T-helper 2 cell treated with Interferon-gamma antibody and Interleukin-4, amounts not matched to agents 5 μg/mL and 100 μg/mL, for 36 hours (primary cell): Measurements from ENCODE around the gene NADK.
A peak's percentile ranks its signal among the peaks of the same experiment; 100 is the strongest.
"Not testable (repeated sequence)": the region's sequence is repeated elsewhere in the genome, so short reads cannot be mapped to it uniquely, and the experiment has no call there.

Experiments
- DNase-seq: peaks from one replicate; pipeline ENCODE4 v3.0.0; 2021; ENCODE audit warnings: low spot score
- H3K27ac Mint-ChIP-seq: one replicate; pipeline ENCODE4 v1.8.0; 2021; ENCODE audit warnings: mild to moderate bottlenecking, mixed read lengths
- H3K27me3 Mint-ChIP-seq: one replicate; pipeline ENCODE4 v1.8.0; 2021; ENCODE audit warnings: low read depth, mixed read lengths
- H3K36me3 Mint-ChIP-seq: one replicate; pipeline ENCODE4 v1.8.0; 2021; ENCODE audit warnings: low read depth, mixed read lengths
- H3K4me1 Mint-ChIP-seq: one replicate; pipeline ENCODE4 v1.8.0; 2021; ENCODE audit warnings: low read depth, mixed read lengths
- H3K4me3 Mint-ChIP-seq: one replicate; pipeline ENCODE4 v1.8.0; 2022; ENCODE audit warnings: mild to moderate bottlenecking, moderate library complexity, mixed read lengths
- H3K9me3 Mint-ChIP-seq: one replicate; pipeline ENCODE4 v1.8.0; 2021; ENCODE audit warnings: mixed read lengths

NADK gene

GRCh38 chr1:1754051-1754815 lies 24.0 kb downstream of the NADK start:
- Mint-ChIP-seq H3K4me3 (no peak overlapping the region), H3K4me1 (peaks cover 2% of the 10 kb centered on the region), H3K27me3 (no peaks in the 10 kb centered on the region), H3K9me3 (no peaks in the 10 kb centered on the region), H3K27ac (no peak overlapping the region), H3K36me3 (peaks cover 7% of the 10 kb centered on the region)
- no peak for DNase-seq

- DNase-seq: no peak
- no peaks in the 10 kb centered on the region for H3K27me3 Mint-ChIP-seq
- H3K36me3 Mint-ChIP-seq: peaks cover 7% of the 10 kb centered on the region
- no peak overlapping the region for H3K27ac Mint-ChIP-seq
- no peaks in the 10 kb centered on the region for H3K9me3 Mint-ChIP-seq
- H3K4me3 Mint-ChIP-seq: no peak overlapping the region
- H3K4me1 Mint-ChIP-seq: peaks cover 3% of the 10 kb centered on the region
Measured at GRCh38 chr1:1753607-1754005, 24.7 kb downstream of the NADK start.

GRCh38 chr1:1752636-1753606 lies 25.3 kb downstream of the NADK start:
- Mint-ChIP-seq H3K36me3 (peaks cover 7% of the 10 kb centered on the region), H3K9me3 (no peaks in the 10 kb centered on the region), H3K27ac (no peak overlapping the region), H3K27me3 (no peaks in the 10 kb centered on the region), H3K4me1 (peaks cover 6% of the 10 kb centered on the region), H3K4me3 (no peak overlapping the region)
- no peak for DNase-seq

- H3K4me3 Mint-ChIP-seq: no peak overlapping the region
- H3K36me3 Mint-ChIP-seq: peaks cover 7% of the 10 kb centered on the region
- no peaks in the 10 kb centered on the region for H3K9me3 Mint-ChIP-seq
- H3K27ac Mint-ChIP-seq: no peak overlapping the region
- DNase-seq: no peak
- H3K27me3 Mint-ChIP-seq: no peaks in the 10 kb centered on the region
- peaks cover 6% of the 10 kb centered on the region for H3K4me1 Mint-ChIP-seq
Measured at GRCh38 chr1:1752190-1752589, 26.1 kb downstream of the NADK start.

GRCh38 chr1:1749941-1750340 lies 28.3 kb downstream of the NADK start:
- not testable (repeated sequence) for DNase-seq, H3K27ac Mint-ChIP-seq, H3K36me3 Mint-ChIP-seq, H3K4me1 Mint-ChIP-seq, H3K4me3 Mint-ChIP-seq, H3K9me3 Mint-ChIP-seq, H3K27me3 Mint-ChIP-seq

- DNase-seq: no peak
- peaks cover 2% of the 10 kb centered on the region for H3K36me3 Mint-ChIP-seq
- H3K27me3 Mint-ChIP-seq: no peaks in the 10 kb centered on the region
- H3K27ac Mint-ChIP-seq: no peak overlapping the region
- H3K9me3 Mint-ChIP-seq: no peaks in the 10 kb centered on the region
- H3K4me1 Mint-ChIP-seq: peaks cover 6% of the 10 kb centered on the region
- peak overlapping the region; percentile 62 for H3K4me3 Mint-ChIP-seq
Measured at GRCh38 chr1:1748686-1749321, 29.5 kb downstream of the NADK start.

- not testable (repeated sequence) for H3K27me3 Mint-ChIP-seq, H3K9me3 Mint-ChIP-seq, H3K36me3 Mint-ChIP-seq, H3K4me1 Mint-ChIP-seq, H3K27ac Mint-ChIP-seq, DNase-seq
- peak overlapping the region; percentile 40 for H3K4me3 Mint-ChIP-seq
Measured at GRCh38 chr1:1746566-1746909, 31.7 kb downstream of the NADK start.

- not testable (repeated sequence) for H3K27me3 Mint-ChIP-seq, H3K36me3 Mint-ChIP-seq, H3K4me1 Mint-ChIP-seq, H3K9me3 Mint-ChIP-seq
- DNase-seq: peak; percentile 81
- Mint-ChIP-seq H3K4me3 (peak overlapping the region; percentile 40), H3K27ac (peak overlapping the region; percentile 75)
Measured at GRCh38 chr1:1745651-1746565, 32.4 kb downstream of the NADK start.

- H3K36me3 Mint-ChIP-seq, H3K9me3 Mint-ChIP-seq, H3K4me3 Mint-ChIP-seq, H3K27ac Mint-ChIP-seq, H3K27me3 Mint-ChIP-seq, H3K4me1 Mint-ChIP-seq, DNase-seq: not testable (repeated sequence)
Measured at GRCh38 chr1:1742529-1742928, 35.7 kb downstream of the NADK start.

GRCh38 chr1:1741013-1741412 lies 37.3 kb downstream of the NADK start:
- not testable (repeated sequence) for H3K27me3 Mint-ChIP-seq, H3K4me3 Mint-ChIP-seq, DNase-seq, H3K9me3 Mint-ChIP-seq, H3K27ac Mint-ChIP-seq, H3K4me1 Mint-ChIP-seq, H3K36me3 Mint-ChIP-seq

GRCh38 chr1:1738799-1739337 lies 39.4 kb downstream of the NADK start:
- H3K4me1 Mint-ChIP-seq, H3K27ac Mint-ChIP-seq, H3K36me3 Mint-ChIP-seq, H3K27me3 Mint-ChIP-seq, H3K4me3 Mint-ChIP-seq, DNase-seq, H3K9me3 Mint-ChIP-seq: not testable (repeated sequence)

GRCh38 chr1:1737675-1738590 lies 40.3 kb downstream of the NADK start:
- not testable (repeated sequence) for H3K4me1 Mint-ChIP-seq, DNase-seq, H3K4me3 Mint-ChIP-seq, H3K27me3 Mint-ChIP-seq, H3K27ac Mint-ChIP-seq, H3K36me3 Mint-ChIP-seq, H3K9me3 Mint-ChIP-seq
